Endothelial cell of umbilical vein (primary cell): ENCODE data around the gene TMEM266. TPM values are rescaled to one million over a fixed set of nuclear protein-coding genes. Genes with fewer than 3 reads are reported as not detected.

Source experiments
- BruUV-seq: library from RNA; stranded (reverse); fragments of 400-500 nt; replicated peaks from 2 replicates; lab custom pipeline; 2021; lab: Mats Ljungman, UMichigan
- CTCF ChIA-PET: fragments of 300-600, 350-600 bp; sonication (Branson Sonifier 250); formaldehyde crosslinking; loops from one replicate; lab custom pipeline; 2021; ENCODE audit warnings: antibody characterized with exemption, inconsistent platforms; lab: Charles Lee
- POLR2A ChIA-PET: fragments of 300-600, 350-600 bp; sonication (Branson Sonifier 250); formaldehyde crosslinking; loops from one replicate; lab custom pipeline; 2021; ENCODE audit warnings: antibody characterized with exemption, inconsistent platforms; lab: Charles Lee
- DNase-seq: peaks from one replicate; pipeline ENCODE4 v3.0.0-alpha.2; 2011; ENCODE audit warnings: low read depth, low spot score
- FAIRE-seq: peaks from 2 replicates; lab custom pipeline; 2011; peaks lifted over from hg19 to GRCh38; lab: Jason Lieb, UNC
- H2AFZ ChIP-seq: 2 replicates; pipeline ENCODE4 v1.6.0; 2012; ENCODE audit warnings: low read depth, low read length, control low read depth, inconsistent platforms
- H3K27ac ChIP-seq: 2 replicates; pipeline ENCODE4 v1.5.1; 2011; ENCODE audit warnings: low read depth, mild to moderate bottlenecking, control low read depth, low read length, moderate library complexity; ENCODE audit not compliant: insufficient read depth
- H3K27me3 ChIP-seq, 2 experiments: 2 replicates each; pipeline versions ENCODE4 v1.6.0 to v1.6.1; 2011; ENCODE audit warnings: low read length in 2 of 2, mixed read lengths in 1 of 2; ENCODE audit not compliant: control insufficient read depth in 2 of 2, insufficient read depth in 2 of 2
- H3K36me3 ChIP-seq, 2 experiments: 2 replicates in 1 of 2; 3 replicates in 1 of 2; pipeline ENCODE4 v1.5.1; 2011; ENCODE audit warnings: low read length in 2 of 2, mild to moderate bottlenecking in 1 of 2, moderate library complexity in 1 of 2; ENCODE audit not compliant: control insufficient read depth in 2 of 2, insufficient read depth in 2 of 2; ENCODE audit errors: extremely low read depth in 1 of 2
- H3K4me1 ChIP-seq: 3 replicates; pipeline ENCODE4 v1.5.1; 2011; ENCODE audit warnings: mild to moderate bottlenecking, low read length; ENCODE audit not compliant: control insufficient read depth, insufficient read depth; ENCODE audit errors: extremely low read depth
- H3K4me2 ChIP-seq: 2 replicates; pipeline ENCODE4 v1.6.1; 2011; ENCODE audit warnings: low read length, control low read depth, mixed read lengths; ENCODE audit not compliant: insufficient read depth
- H3K4me3 ChIP-seq, 3 experiments: fragments of 200-600 bp in 1 of 3; sonication (generic), shearing (Covaris generic) in 1 of 3; replicated peaks in 1 of 3; 2 replicates each; pipeline ENCODE4 v1.5.1; 2011 to 2016; ENCODE audit warnings: control low read depth in 3 of 3, low read length in 3 of 3, mild to moderate bottlenecking in 2 of 3, inconsistent platforms in 1 of 3, low read depth in 1 of 3, moderate library complexity in 1 of 3; ENCODE audit not compliant: insufficient read depth in 1 of 3
- H3K79me2 ChIP-seq: 2 replicates; pipeline ENCODE4 v1.6.0; 2012; ENCODE audit warnings: low read length, inconsistent platforms; ENCODE audit not compliant: control insufficient read depth, insufficient read depth
- H3K9ac ChIP-seq: replicated peaks from 2 replicates; pipeline ENCODE3; 2011; ENCODE audit warnings: low read length, control low read depth; ENCODE audit not compliant: insufficient read depth; ENCODE audit errors: extremely low read depth
- H3K9me1 ChIP-seq: replicated peaks from 3 replicates; pipeline ENCODE4 v1.6.0; 2011; ENCODE audit warnings: mild to moderate bottlenecking, low read length; ENCODE audit not compliant: control insufficient read depth, insufficient read depth; ENCODE audit errors: extremely low read depth
- H3K9me3 ChIP-seq: replicated peaks from 2 replicates; pipeline ENCODE4 v1.5.1; 2012; ENCODE audit warnings: low read length, inconsistent platforms; ENCODE audit not compliant: control insufficient read depth, insufficient read depth
- H4K20me1 ChIP-seq: replicated peaks from 2 replicates; pipeline ENCODE3; 2011; ENCODE audit warnings: mild to moderate bottlenecking, low read length; ENCODE audit not compliant: control insufficient read depth, insufficient read depth; ENCODE audit errors: extremely low read depth
- EZH2 ChIP-seq: IDR thresholded peaks from 2 replicates; pipeline ENCODE4 v1.6.1; 2012; ENCODE audit warnings: borderline replicate concordance, low read depth, mild to moderate bottlenecking, moderate library complexity, low read length, inconsistent platforms; ENCODE audit not compliant: severe bottlenecking
- JUN ChIP-seq: IDR thresholded peaks from 2 replicates; pipeline ENCODE4 v1.6.1; 2011; ENCODE audit warnings: borderline replicate concordance, low read depth; ENCODE audit not compliant: insufficient read length, insufficient read depth
- POLR2A ChIP-seq: IDR thresholded peaks from 2 replicates; pipeline ENCODE4 v1.6.1; 2012; ENCODE audit warnings: low read depth, mild to moderate bottlenecking, control low read depth, low read length
- POLR2AphosphoS5 ChIP-seq: IDR thresholded peaks from 2 replicates; pipeline ENCODE4 v1.6.1; 2012; ENCODE audit warnings: low read depth, mild to moderate bottlenecking, control low read depth, low read length, moderate library complexity; ENCODE audit not compliant: insufficient read depth
- dilution Hi-C: fragments of 300-500 bp; cut with MboI; formaldehyde crosslinking; loops from one replicate; pipeline ENCODE4 v1.15.0; 2019; ENCODE audit warnings: low sequenced_read_pairs; ENCODE audit not compliant: extremely low pct_ligation_motif_present
- intact Hi-C: fragments of 100-400 bp; cut with micrococcal nuclease; formaldehyde crosslinking; loops from one replicate; pipeline ENCODE4 v1.10.0; 2022
- polyA plus RNA-seq, 4 experiments: library from polyadenylated mRNA; depleted of rRNA in 3 of 4; stranded (reverse) in 3 of 4; unstranded in 1 of 4; fragments of >200 nt; gene quantifications; 2 replicates each; pipeline versions ENCODE4 v1.2.1 to v1.2.3, GENCODE V29; 2011 to 2012; ENCODE audit warnings: missing spikeins in 1 of 4
- total RNA-seq: library from RNA; stranded (reverse); gene quantifications from 2 replicates; pipeline ENCODE4 v1.2.3, GENCODE V29; 2021
- TF ChIP-seq, protein P1 (sequence below), 2 donors: IDR thresholded peaks; 1 replicate in 1 of 2; 2 replicates in 1 of 2; pipeline ENCODE4 v1.5.1; 2011; ENCODE audit warnings: low read length in 2 of 2, mild to moderate bottlenecking in 2 of 2, moderate library complexity in 2 of 2, control low read depth in 1 of 2, inconsistent platforms in 1 of 2, low read depth in 1 of 2; ENCODE audit not compliant: insufficient read depth in 1 of 2; ENCODE audit errors: extremely low read depth in 1 of 2

TMEM266 gene
- total and polyA plus RNA-seq, 2 donors (not counting 3 experiments of a cell fraction or from before 2014, with no cell fraction given): not detected

DNA sequence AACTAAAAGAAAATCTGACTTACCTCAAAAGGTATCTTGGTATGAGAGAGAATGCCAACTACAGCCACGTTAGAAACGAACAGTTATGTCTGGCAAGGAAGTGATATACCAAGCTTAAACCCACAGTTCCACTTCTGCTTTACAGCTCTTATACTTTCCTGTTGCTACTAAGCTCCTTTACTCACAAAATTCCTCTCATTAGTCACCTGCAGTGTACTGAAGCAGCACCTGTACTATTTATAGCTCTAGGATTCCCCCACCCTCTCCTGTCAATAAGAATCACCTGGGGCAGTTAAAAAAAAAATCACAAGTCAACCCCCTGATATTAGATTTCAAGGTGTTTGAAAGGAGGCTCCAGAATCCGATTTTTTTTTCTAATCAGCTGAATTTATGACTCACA is 2.9 kb upstream of the TMEM266 start:
- POLR2A ChIA-PET: interaction anchor here (0.6 kb wide), 1 partner anchor 280 kb away, joined by 5 read pairs; the partner anchor contains the start of gene ISL2
- dilution Hi-C loops (no loop called here), intact Hi-C loops (loop anchor here (1.0 kb wide), 2 partner anchors 82 to 94 kb away; no protein-coding TSS in a partner anchor)
- Histone ChIP-seq H3K4me3 (no peak overlapping the region), H3K4me1 (peaks cover 8% of the 10 kb centered on the region), H3K9ac (no peak overlapping the region), H3K9me1 (no peaks in the 10 kb centered on the region), H3K79me2 (no peaks in the 10 kb centered on the region), H3K36me3 (no peaks in the 10 kb centered on the region), H3K27me3 (peaks cover 31 to 55% of the 10 kb centered on the region in 2 experiments), H3K9me3 (no peaks in the 10 kb centered on the region), H3K27ac (no peak overlapping the region), H2AFZ (no peak overlapping the region), H4K20me1 (no peaks in the 10 kb centered on the region), H3K4me2 (no peak overlapping the region)
- DNase-seq (no peak), FAIRE-seq (no peak)
- TF ChIP-seq, protein P1, sequence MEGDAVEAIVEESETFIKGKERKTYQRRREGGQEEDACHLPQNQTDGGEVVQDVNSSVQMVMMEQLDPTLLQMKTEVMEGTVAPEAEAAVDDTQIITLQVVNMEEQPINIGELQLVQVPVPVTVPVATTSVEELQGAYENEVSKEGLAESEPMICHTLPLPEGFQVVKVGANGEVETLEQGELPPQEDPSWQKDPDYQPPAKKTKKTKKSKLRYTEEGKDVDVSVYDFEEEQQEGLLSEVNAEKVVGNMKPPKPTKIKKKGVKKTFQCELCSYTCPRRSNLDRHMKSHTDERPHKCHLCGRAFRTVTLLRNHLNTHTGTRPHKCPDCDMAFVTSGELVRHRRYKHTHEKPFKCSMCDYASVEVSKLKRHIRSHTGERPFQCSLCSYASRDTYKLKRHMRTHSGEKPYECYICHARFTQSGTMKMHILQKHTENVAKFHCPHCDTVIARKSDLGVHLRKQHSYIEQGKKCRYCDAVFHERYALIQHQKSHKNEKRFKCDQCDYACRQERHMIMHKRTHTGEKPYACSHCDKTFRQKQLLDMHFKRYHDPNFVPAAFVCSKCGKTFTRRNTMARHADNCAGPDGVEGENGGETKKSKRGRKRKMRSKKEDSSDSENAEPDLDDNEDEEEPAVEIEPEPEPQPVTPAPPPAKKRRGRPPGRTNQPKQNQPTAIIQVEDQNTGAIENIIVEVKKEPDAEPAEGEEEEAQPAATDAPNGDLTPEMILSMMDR (IDR thresholded peaks at IDR 0.05; ENCODE audit: extremely low read depth in 1 of 2, insufficient read depth in 1 of 2, low read depth in 1 of 2, low read length in 2 of 2): no peak
- TF ChIP-seq POLR2AphosphoS5 (no peak), POLR2A (no peak), EZH2 (no peak), JUN (no peak)
- no TSS peak for BruUV-seq
- CTCF ChIA-PET: interaction anchor here (0.8 to 8.5 kb wide), 11 partner anchors 9 to 247 kb away, joined by 3 to 183 read pairs (median 6); no protein-coding TSS in a partner anchor
